Muscle of arm (tissue), 12 donors: ENCODE measurements around the gene KIR3DL2. TPM values are rescaled to one million over a fixed set of nuclear protein-coding genes. Genes with fewer than 3 reads are reported as not detected.
"Not testable (repeated sequence)": the region's sequence is repeated elsewhere in the genome, so short reads cannot be mapped to it uniquely, and the experiment has no call there.

Experiments
- DNase-seq: peaks from one replicate; pipeline ENCODE4 v3.0.0-alpha.2; 2013
- polyA plus RNA-seq, 12 donors: library from polyadenylated mRNA; unstranded; fragments of 120-200 nt; gene quantifications; one replicate each; pipeline ENCODE4 v1.2.1, GENCODE V29; 2013; ENCODE audit not compliant: insufficient read length in 12 of 12

KIR3DL2 gene
- polyA plus RNA-seq, 12 donors = not detected

DNA sequence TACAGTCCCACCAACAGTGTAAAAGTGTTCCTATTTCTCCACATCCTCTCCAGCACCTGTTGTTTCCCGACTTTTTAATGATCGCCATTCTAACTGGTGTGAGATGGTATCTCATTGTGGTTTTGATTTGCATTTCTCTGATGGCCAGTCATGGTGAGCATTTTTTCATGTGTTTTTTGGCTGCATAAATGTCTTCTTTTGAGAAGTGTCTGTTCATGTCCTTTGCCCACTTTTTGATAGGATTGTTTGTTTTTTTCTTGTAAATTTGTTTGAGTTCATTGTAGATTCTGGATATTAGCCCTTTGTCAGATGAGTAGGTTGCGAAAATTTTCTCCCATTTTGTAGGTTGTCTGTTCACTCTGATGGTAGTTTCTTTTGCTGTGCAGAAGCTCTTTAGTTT is 13.2 kb downstream of the KIR3DL2 start:
- DNase-seq = not testable (repeated sequence)

DNA sequence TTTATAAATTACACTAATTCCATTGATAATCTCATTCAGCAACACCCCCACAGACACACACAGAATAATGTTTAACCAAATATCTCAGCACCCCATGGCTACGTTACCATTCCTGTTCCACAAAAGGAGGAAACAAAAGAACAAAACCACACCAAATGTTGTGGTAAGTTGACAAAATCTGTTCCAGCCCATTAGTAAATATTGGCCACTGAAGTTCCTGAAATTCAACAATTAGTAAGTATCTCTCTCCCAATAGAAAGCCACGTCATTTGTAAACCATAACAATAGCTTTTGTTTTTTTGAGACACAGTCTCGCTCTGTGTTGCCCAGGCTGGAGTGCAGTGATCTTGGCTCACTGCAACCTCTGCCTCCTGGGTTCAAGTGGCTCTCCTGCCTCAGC is 21.5 kb downstream of the KIR3DL2 start:
- DNase-seq = no peak

DNA sequence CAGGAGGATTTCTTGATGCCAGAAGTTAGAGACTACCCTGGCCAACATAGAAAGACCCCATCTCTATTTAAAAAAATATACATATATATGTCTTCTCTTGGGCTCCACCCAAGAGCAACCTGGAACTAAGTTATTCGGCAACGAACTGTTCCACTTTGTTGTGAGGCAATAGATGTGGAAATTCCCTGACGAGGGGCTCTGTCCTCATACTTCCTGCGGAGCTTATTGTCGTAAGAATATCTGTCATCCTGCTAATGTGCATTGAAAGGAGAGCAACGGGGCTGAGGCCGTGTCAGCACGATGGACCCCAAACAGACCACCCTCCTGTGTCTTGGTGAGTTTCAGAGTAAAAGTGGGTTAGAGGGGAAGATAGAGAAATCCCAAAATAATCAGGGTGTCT is 23.7 kb downstream of the KIR3DL2 start, which contains the start of gene FCAR:
FCAR (plus strand) TSS at position 246 of the 400 bp plus-strand sequence; CDS start at position 301, 55 bp downstream.
- peak; percentile 5 for DNase-seq

DNA sequence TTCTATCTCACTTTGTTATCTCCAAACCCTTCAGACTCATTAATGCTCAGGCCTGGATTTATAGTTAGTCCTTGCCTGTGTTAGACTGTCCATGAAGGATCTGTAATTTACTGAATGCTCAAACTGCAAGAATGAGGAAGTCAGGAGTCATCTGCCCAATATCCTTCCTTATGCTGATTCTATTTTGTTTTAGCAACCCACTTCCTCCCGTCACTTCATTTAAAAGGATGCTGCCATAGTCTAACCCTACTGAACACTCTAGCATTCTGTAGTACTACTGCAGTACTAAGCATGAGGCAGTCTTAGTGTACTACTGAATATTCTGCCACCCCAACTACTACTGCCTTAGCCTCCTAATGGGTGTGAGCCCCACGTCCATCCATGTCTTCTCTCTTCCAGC is 25.3 kb downstream of the KIR3DL2 start:
- peak; percentile 7 for DNase-seq

DNA sequence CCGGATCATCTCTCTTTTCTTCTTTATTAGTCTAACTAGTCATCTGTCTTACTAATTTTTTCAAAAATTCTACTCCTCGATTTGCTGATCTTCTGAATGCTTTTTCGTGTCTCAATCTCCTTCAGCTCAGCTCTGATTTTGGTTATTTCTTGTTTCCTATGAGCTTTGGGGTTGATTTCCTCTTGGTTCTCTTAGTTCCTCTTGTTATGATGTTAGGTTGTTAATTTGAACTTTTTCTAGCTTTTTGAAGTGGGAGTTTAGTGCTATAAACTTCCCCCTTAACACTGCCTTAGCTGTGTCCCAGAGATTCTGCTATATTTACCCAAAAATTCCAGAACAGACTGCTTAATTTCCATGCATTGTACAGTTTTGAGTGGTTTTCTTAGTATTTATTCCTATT is 27.2 kb downstream of the KIR3DL2 start:
- no peak for DNase-seq

DNA sequence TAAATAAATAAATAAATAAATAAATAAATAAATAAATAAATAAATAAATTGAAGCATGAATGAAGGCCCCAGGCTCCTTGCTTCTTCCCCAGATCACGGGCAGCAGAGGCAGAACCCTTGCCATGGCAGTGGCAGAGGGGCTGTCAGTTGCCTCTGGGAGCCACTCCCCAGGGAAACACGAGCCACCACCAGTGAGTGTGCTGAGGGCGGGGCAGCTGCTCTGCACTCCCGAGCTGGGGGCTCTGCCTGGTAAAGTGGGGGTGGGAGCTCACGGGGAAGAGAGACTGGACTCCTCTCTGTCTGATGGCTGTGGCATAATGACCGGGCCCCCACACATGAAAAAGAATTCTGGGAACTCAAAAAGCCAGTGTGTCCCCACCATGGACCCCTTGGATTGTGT is 31.6 kb downstream of the KIR3DL2 start:
- no peak for DNase-seq

DNA sequence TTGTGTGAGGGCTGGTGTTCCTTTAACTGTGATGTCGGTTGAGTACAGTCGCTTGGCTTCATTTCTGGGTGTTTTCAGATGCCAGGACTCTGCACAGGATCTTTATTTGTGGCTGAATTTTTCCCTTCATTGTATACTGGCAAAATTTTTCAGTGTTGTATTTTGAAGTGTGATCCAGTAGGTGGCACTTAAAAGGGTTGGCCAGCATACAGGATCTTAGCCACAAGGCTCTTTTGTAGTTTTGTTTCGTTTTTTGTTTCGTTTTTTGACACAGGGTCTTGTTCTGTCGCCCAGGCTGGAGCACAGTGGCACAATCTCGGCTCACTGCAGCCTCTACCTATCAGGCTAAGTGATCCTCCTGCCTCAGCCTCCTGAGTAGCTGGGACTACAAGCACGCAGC is 32.5 kb downstream of the KIR3DL2 start:
- no peak for DNase-seq

DNA sequence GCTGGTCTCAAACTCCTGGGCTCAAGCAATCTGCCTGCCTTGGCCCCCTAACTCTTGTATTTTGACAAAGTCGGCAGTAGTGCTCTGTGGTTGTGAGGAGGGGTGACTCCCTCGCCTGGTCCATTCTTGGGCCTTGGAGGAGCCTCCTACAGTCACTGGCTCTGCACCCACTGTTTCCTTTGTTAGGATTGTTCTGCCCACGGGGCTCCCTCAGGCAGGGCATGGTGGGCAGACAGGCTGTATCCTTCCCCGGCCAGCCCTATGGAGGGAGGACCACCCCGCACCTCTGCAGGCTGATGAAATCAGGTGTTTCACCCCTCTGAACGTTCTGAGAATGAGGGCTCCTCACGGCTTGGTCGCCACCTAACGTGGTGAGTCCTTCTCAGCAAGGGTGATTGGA is 33.0 kb downstream of the KIR3DL2 start:
- DNase-seq = no peak

DNA sequence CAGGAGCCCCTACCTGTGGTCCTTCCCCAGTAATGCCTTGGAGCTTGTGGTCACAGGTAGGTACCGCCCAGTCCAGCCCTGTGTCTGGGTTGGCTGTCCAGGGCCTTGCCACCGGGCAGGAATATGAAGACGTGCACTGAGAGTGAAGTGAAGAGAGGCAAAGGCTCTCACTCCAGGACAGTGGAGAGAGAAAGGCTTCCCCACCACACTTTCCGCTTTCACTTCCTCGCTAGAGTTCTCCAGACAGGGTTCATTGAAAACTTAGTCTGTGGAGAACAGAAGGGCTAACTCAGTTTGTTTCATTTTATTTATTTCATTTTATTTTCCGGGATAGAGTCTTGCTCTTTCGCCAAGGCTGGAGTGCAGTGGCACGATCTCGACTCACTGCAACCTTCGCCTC is 38.0 kb downstream of the KIR3DL2 start:
- DNase-seq = no peak

DNA sequence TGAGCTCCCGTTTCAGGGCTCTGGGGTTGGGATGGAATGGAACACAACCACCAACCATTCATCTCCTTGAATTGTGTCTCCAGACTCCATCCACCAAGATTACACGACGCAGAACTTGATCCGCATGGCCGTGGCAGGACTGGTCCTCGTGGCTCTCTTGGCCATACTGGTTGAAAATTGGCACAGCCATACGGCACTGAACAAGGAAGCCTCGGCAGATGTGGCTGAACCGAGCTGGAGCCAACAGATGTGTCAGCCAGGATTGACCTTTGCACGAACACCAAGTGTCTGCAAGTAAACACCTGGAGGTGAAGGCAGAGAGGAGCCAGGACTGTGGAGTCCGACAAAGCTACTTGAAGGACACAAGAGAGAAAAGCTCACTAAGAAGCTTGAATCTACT is 39.3 kb downstream of the KIR3DL2 start:
- no peak for DNase-seq

DNA sequence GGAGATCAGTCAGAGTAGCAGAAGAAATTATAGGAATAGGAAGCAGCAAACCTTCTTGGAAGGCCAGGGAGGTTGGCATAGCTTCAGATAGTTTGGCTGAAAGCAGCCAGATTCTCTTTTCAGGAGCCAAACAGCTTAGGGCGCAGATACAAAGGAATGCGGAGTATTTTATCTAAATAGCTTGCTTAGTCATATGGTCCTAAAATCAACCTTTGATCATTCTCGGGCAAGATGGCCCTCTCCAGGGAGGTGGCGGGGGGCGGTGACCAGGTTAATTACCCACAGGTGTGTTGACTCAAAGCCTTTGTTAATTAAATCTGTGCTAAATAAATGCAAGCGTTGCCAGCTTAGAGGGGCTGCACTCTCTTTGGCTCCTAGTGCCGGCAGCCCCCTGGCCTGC is 43.2 kb downstream of the KIR3DL2 start:
- no peak for DNase-seq

DNA sequence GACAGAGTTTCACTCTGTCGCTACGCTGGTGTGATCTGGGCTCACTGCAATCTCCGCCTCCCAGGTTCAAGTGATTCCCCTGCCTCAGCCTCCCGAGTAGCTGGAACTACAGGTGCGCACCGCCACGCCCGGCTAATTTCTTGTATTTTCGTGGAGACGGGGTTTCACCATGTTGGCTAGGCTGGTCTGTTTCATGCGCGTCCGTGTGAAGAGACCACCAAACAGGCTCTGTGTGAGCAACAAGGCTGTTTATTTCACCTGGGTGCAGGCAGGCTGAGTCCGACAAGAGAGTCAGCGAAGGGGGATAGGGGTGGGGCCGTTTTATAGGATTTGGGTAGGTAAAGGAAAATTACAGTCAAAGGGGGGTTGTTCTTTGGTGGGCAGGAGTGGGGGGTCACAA is 43.9 kb downstream of the KIR3DL2 start:
- not testable (repeated sequence) for DNase-seq

DNA sequence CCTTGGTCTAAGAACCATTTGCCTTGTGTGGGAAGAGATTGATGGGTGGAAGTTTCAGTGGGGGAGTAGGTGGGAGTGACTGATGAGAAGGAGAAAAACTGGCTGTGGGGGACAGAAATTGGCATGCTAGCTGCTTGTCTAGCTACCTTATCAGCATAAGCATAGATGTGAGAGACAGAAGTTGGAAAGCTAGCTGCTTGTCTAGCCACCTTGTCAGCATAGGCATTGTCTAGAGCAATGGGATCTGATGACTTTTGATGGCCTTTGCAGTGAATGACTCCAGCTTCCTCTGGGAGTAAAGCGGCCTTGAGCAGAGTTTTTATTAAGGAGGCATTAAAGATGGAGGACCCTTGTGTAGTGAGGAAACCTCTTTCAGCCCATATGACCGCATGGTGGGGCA is 45.8 kb downstream of the KIR3DL2 start:
- DNase-seq = no peak

DNA sequence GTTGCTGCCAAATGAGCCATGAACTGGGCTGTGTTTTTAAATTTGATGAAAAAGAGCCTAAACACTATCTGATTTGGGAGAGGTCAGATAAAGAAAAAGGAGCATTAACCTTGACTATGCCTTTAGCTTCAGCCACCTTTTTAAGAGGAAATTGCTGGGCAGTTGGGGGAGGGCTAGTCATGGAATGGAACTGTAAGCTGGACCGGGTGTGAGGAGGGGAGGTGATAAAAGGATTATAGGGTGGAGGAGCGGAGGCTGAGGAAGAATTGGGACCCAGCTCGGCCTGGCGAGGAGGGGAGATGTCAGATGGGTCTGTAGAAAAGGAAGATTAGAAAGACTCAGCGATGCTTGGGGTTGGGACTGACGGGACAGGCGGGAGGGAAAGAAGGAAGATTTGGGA is 48.4 kb downstream of the KIR3DL2 start:
- DNase-seq = not testable (repeated sequence)

DNA sequence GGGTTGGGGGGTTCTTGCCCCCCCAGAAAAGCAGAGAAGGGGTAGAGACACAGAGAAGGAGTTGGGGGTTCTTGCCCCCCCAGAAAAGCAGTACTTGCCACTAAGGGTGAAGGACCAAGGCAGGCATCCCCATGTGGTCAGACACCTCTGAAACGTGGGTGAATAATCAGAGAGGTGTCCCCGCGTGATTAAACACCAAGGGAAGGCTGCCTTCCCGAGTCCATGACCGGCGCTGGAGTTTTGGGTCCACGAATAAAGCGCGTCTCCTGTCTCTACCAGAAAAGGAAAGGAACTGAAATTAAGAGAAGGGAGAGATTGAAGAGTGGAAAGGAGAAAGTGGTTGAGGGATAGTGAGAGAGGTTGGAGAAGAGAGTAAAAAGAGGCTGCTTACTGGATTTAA is 49.4 kb downstream of the KIR3DL2 start:
- not testable (repeated sequence) for DNase-seq

DNA sequence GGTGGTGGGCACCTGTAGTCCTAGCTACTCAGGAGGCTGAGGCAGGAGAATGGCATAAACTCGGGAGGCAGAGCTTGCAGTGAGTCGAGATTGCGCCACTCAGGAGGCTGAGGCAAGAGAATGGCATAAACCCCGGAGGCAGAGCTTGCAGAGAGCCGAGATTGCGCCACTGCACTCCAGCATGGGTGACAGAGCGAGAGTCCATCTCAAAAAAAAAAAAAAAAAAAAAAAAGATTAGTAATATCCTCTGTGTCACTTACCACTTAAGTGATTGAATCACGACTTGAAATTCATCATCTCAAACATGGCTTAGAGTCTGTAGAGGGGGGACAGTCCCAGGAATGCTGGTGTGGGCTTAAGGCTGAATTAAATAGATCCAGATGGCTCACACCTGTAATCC is 50.9 kb downstream of the KIR3DL2 start:
- not testable (repeated sequence) for DNase-seq

DNA sequence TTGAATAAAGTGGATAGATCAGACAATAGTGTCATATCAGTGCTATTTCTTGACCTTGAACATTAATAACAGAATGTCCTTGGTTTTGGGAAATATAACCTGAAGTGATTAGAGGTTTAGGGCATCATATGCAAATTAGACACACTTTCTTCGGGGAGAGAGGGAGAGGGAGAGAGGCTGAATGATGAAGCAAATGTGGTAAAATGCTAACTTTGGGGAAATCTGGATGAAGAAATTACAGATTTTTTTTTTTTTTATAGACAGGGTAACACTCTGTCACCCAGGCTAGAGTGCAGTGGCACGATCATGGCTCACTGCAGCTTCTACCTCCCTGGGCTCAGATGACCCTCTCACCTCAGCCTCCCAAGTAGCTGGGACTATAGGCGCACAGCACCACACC is 51.8 kb downstream of the KIR3DL2 start:
- no peak for DNase-seq

DNA sequence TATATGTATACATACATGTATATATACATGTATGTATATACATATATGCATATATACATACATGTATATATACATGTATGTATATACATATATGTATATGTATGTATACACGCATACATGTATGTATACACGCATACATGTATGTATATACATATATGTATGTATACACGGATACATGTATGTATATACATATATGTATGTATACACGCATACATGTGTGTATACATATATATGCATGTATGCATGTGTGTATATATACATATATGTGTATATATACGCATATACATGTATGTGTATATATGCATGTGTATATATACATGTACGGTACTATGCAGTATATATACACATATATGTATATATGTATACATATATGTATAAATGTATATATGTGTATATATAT is 53.1 kb downstream of the KIR3DL2 start:
- DNase-seq = no peak

DNA sequence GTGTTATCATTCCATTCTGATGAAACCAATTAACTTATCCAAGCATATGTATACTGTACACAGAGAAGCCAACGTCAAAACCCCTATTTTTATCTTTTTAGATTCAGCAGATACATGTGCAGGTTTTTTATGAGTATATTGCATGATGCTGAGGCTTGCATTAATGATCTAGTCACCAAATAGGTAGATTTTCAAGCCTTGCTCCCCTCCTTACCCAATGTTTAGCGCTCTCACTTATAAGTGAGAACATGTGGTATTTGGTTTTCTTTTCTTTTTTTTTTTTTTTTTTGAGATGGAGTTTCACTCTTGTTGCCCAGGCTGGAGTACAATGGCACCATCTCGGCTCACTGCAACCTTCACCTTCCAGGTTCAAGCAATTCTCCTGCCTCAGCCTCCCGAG is 54.0 kb downstream of the KIR3DL2 start:
- DNase-seq = not testable (repeated sequence)

DNA sequence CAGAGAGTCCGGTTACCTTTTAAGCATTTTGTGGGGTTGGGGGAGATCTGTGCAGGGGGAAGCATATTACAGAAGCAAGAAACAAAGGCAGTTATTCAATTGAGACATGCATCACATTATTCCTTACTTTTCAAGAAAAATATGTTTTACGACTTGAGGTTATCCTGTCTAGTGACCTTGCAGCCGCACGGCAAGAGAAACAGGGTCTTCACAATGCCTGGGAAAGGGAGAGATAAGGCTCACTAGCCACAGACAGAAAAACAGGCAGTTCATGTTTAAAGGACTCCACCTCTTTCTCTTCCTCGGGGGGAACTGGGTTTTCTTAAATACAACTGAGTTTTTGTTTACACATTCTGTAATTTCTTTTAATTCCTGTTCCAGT is 55.2 kb downstream of the KIR3DL2 start:
- no peak for DNase-seq

DNA sequence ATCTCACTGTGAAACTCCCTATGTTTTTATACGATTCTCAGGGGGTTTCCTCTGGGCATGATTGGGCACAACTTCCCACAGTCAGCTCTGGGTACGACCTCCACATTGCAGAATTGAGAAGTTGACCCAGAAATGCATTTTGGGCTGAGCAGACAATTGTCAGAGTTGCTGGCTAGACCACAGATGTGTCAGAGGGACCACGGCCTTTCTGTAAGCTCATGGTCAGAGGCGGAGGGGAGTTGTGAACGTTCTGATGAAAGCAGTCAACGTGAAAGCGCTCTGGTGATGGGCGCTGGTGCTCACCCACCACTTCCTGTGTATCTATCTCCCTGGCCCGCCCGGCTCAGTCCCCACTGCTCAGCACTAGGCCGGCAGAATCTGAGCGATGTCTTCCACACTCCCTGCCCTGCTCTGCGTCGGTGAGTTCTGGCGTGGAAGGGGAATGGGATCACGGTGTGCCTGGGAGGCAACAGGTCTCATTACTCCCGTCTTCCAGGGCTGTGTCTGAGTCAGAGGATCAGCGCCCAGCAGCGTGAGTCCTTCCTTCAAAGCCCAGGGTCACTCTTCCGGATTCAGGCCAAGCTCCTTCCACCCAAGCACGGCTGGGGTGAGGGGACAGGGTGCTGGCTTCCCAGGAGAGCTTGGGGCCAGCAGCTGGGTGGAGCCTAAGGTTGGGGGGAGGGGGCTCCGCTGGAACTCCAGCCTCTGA is 55.7 kb downstream of the KIR3DL2 start, which contains the start of gene NCR1:
NCR1 (plus strand) TSS at position 346 of the 709 bp plus-strand sequence; CDS start at position 386, 40 bp downstream.
- DNase-seq = no peak

DNA sequence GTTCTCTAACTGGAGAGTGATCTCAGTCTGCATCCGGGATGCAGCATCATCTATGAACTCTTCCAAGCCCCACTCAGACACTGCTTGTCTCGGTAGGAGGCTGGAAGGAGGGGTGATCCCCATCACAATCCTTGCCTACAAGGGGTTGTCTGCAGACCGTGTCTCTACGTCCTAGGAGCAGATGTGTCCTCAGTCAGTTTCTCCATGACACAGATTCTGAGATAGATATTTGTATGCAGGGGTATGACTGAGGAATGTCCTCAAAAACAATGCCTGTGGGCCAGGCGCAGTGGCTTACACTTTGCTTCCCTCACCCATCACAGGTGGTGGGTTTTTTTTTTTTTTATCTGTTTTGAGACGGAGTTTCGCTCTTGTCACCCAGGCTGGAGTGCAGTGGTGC is 56.6 kb downstream of the KIR3DL2 start:
- no peak for DNase-seq

DNA sequence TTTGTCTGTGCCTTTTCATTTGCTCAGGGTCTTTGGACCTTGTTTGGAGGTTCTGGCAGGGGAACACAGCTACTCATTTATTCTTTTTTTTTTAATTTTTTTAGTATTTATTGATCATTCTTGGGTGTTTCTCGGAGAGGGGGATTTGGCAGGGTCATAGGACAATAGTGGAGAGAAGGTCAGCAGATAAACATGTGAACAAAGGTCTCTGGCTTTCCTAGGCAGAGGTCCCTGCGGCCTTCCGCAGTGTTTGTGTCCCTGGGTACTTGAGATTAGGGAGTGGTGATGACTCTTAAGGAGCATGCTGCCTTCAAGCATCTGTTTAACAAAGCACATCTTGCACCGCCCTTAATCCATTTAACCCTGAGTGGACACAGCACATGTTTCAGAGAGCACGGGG is 57.7 kb downstream of the KIR3DL2 start:
- not testable (repeated sequence) for DNase-seq
